ENCODE measurements around the gene CTXND1.

The CTXND1 gene

DNA sequence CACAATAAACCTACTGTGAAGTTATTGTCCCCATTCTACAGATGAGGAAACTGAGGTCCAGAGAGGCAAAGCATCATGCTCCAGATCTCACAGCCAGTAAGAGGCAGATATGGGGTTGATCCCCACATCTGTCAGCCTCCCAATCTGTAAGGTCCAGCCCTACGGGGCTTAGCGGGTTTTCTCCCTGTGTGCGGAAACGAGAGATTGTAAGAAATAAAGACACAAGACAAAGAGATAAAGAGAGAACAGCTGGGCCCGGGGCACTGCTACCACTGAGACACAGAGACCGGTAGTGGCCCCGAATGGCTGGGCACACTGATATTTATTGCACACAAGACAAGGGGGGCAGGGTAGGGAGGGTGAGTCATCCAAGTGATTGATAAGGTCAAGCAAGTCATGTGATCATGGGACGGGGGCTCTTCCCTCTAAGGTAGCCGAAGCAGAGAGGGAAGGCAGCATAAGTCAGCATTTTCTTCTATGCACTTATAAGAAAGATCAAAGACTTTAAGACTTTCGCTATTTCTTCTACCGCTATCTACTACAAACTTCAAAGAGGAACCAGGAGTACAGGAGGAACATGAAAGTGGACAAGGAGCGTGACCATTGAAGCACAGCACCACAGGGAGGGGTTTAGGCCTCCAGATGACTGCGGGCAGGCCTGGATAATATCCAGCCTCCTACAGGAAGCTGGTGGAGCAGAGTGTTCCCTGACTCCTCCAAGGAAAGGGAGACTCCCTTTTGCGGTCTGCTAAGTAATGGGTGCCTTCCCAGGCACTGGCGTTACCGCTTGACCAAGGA lies 96.4 kb downstream of the CTXND1 start:
- DNase-seq: peak; percentile 71

DNA sequence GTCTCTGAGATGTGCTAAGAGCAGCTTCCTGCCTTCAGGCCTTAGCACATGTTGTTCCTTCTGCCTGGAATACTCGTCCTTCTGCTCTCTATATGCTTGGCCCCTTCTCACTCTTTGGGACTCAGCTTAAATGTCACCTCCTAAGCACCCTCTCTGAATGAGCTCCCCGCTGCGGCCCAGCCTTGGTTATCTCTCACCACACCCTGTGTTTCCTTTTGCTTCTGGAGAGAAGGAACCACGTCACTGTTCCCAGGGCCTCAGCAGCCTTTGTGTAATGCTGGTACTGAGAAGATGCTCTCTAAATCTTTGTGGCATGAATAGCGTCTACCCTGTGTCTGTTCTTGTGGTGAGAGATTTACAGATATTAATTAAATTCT lies 97.0 kb downstream of the CTXND1 start:
- DNase-seq: no peak

DNA sequence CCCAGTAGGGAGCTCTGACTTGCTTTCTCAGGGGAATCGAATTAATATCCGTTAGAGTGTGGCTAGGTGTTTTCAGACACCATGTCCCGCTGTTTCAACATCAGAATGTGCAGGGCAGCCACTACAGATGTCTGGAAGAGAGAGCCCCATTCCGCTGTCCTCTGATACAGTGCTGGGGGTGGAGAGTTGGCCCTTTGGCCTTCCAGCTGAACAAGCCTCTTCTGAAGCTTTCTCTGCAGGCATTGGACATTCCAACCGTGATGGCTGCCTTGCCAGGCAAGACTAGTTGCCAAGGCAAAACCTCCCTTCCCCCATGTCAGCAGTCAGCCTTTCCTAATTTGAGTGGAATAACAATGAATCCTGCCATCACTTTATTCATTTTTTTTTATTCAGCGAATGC lies 97.7 kb downstream of the CTXND1 start:
- DNase-seq: no peak

DNA sequence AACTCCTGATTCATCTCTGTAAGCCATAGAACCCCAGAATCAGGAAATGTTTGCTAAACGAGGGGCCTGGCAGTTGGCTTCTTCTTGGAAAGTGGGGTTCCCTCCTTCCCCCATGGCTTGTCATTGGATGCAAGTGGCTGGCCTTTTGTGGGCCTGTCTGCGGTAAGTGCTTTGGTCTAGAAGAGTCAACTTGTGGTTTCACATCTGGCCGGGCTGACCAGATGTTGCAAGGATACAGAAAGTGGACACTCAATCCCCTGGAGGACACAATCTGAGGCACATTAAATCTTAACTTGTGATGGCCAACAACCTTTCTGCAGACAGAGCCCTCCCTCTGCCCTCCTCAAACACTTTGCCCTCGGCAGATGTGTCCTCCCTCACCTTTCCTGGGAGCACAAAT lies 98.1 kb downstream of the CTXND1 start:
- no peak for DNase-seq

DNA sequence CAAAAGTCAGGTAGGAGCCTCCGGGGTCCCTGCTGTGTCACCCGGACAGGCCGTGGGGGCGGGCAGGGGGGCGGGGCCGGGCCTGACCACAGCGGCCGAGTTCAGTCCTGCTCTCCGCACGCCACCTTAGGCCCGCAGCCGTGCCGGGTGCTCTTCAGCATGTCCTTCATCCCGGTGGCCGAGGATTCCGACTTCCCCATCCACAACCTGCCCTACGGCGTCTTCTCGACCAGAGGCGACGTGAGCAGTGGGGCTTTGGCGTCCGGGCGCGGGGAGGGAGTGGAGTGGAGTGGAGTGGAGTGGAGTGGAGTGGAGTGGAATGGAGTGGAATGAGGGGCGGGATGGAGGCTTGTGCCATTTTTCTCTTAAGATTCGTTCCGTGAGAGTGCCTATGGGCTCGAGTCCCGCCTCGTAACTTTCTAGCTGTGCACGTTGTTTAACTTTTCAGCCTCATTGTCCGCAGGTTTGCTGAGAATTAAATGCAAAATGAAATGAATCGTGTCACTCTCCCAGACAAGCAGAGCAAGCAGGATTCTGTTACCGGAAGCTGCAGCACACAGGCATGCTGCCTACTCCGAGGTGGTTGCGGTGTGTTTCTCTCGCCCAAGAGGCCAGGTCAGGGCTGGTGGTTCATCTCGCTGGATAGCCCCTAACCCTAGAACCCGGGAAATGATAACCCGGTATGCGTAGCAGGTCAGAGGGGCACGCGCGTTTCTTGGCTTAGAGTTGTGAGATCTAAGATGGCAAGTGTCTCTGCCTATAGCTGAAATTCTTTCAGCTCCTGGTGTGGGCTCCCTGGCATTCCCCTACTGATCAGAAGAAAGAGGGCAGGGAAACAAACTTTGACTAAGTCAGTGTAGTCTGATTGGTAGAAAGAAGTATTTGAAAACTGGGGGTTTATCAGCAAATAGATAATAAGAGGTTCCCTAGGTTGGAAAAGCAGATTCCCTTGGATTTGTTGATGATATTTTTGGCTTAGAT lies 98.8 kb downstream of the CTXND1 start, which contains the start of gene FAH:
TSS of gene FAH (plus strand) at position 104 of the 981 bp plus-strand sequence. CDS start at position 160, 56 bp downstream.
- DNase-seq: peak; percentile 32

DNA sequence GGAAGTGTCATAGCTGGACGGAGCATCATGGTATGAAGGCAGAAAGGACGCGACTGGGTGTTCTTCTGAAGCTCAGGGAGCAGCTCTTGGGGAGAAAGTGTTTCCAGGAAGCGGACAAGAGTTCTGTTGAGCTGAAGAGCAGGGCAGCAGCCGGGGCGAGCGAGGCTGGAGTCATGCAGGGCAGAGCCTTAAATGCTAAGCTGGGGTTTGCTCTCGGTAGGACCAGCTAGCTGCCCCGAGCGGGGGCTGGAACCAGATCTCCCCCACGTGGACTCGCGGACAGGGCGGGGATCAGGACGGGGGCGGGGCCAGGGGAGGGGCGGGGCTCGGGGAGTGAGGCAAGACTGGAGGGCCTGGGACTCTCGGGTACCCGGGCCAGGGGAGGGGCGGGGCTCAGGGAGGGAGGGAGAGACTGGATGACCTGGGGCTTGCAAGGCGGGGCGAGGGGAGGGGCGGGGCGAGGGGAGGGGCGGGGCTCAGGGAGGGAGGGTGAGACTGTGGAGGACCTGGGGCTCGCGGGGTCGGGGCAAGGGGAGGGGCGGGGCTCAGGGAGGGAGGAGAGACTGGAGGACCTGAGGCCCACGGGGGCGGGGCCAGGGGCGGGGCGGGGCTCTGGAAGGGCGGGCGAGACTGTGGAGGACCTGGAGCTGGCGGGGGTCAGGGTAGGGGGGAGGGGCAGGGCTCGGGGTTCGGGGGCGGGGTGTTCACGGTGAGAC lies 99.7 kb downstream of the CTXND1 start:
- peak; percentile 62 for DNase-seq

DNA sequence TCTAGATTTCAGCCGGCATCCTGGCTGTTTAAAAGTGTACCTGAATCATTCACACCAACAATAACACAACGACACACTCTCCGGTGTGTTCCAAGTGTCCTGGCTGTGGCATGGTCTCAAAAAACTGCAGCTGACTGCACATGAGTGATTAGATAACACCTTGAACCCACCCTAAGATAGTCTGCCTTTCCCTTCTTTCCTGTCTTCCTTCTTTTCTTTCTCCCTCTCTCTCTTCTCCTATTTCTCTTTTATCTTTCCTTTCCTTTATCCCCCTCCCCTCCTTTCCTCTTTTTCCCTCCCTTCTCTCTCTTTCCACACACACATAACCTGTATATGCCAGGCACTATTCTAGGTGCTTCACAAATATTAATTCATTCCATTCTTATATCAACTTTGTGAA lies 100.4 kb downstream of the CTXND1 start:
- no peak for DNase-seq

DNA sequence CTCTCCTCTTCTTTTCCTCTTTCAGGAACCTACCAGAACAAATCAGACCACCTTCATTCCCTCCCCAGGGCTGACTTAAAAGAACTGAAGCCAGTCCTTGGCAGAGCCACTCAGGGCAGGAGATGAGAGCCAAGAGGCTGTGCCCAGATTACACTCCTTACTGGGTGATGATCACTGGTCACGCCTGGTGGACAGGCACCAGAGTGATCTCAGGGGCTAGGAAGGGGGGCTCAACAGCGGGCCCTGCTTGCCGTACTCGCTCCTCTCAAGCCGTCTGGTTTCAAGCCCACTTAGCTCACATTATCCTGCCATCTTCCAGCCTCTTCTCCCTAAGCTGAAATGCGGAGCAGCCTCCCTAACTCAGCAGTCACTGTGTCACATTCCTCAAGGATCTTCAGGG lies 100.9 kb downstream of the CTXND1 start:
- DNase-seq: no peak
